Activated CD8-positive, alpha-beta memory T cell treated with anti-CD3 and anti-CD28 coated beads, Interleukin-2, amount 50 U/mL, for 1 hour (primary cell): ENCODE results near the gene CLTCL1.
"Not testable (repeated sequence)": the region's sequence is repeated elsewhere in the genome, so short reads cannot be mapped to it uniquely, and the experiment has no call there.

ENCODE experiments used
- DNase-seq: peaks from one replicate; pipeline ENCODE4 v3.0.0-alpha.2; 2020; ENCODE audit errors: extremely low read depth

Gene CLTCL1

GRCh38 chr22:19218541-19219233 is 72.8 kb downstream of the CLTCL1 start:
- no peak for DNase-seq

- DNase-seq: no peak
Measured at GRCh38 chr22:19216579-19216978, 74.9 kb downstream of the CLTCL1 start.

GRCh38 chr22:19215360-19215759 is 76.2 kb downstream of the CLTCL1 start:
- no peak for DNase-seq

- DNase-seq: no peak
Measured at GRCh38 chr22:19214078-19214473, 77.4 kb downstream of the CLTCL1 start.

GRCh38 chr22:19213442-19214077 is 78.0 kb downstream of the CLTCL1 start:
- no peak for DNase-seq

- no peak for DNase-seq
Measured at GRCh38 chr22:19213001-19213400, 78.5 kb downstream of the CLTCL1 start.

GRCh38 chr22:19212302-19212870 is 79.1 kb downstream of the CLTCL1 start:
- DNase-seq: no peak

GRCh38 chr22:19210188-19210587 is 81.3 kb downstream of the CLTCL1 start:
- DNase-seq: no peak

- DNase-seq: no peak
Measured at GRCh38 chr22:19208287-19208847, 83.2 kb downstream of the CLTCL1 start.

- DNase-seq: no peak
Measured at GRCh38 chr22:19207884-19208283, 83.6 kb downstream of the CLTCL1 start.

- DNase-seq: no peak
Measured at GRCh38 chr22:19207401-19207808, 84.1 kb downstream of the CLTCL1 start.

- no peak for DNase-seq
Measured at GRCh38 chr22:19206287-19206686, 85.2 kb downstream of the CLTCL1 start.

GRCh38 chr22:19204640-19205039 is 86.9 kb downstream of the CLTCL1 start:
- DNase-seq: no peak

- DNase-seq: no peak
Measured at GRCh38 chr22:19203834-19204233, 87.7 kb downstream of the CLTCL1 start.

GRCh38 chr22:19202799-19203186 is 88.7 kb downstream of the CLTCL1 start:
- not testable (repeated sequence) for DNase-seq

GRCh38 chr22:19201869-19202798 is 89.4 kb downstream of the CLTCL1 start:
- no peak for DNase-seq

GRCh38 chr22:19201130-19201868 is 90.2 kb downstream of the CLTCL1 start:
- DNase-seq: no peak

GRCh38 chr22:19199479-19199878 is 92.0 kb downstream of the CLTCL1 start:
- no peak for DNase-seq

- no peak for DNase-seq
Measured at GRCh38 chr22:19197997-19198865, 93.3 kb downstream of the CLTCL1 start.
